AG04449 (cell line): ENCODE results near the gene MLX.
A peak's percentile ranks its signal among the peaks of the same experiment; 100 is the strongest.

Source experiments
- CTCF ChIA-PET: fragments of 350-600 bp; formaldehyde crosslinking; extraction: SDS; loops from one replicate; lab custom pipeline; 2021; ENCODE audit warnings: antibody characterized with exemption; lab: Yijun Ruan, JAX
- POLR2A ChIA-PET: fragments of 400-600, 350-600 bp; formaldehyde crosslinking; extraction: SDS; loops from one replicate; lab custom pipeline; 2020; ENCODE audit warnings: antibody characterized with exemption, inconsistent platforms; lab: Yijun Ruan, JAX
- DNase-seq: peaks from one replicate; pipeline ENCODE4 v3.0.0-alpha.2; 2010; ENCODE audit warnings: low read depth, low spot score
- H3K4me3 ChIP-seq: 2 replicates; pipeline ENCODE4 v1.5.1; 2011; ENCODE audit warnings: low read depth, mild to moderate bottlenecking, control low read depth, low read length
- CTCF ChIP-seq: IDR thresholded peaks from one replicate; pipeline ENCODE4 v1.5.1; 2011; ENCODE audit warnings: mild to moderate bottlenecking, moderate library complexity, low read length, control low read depth, inconsistent platforms; ENCODE audit not compliant: insufficient read depth; ENCODE audit errors: missing control alignments

MLX gene

GRCh38 chr17:42519546-42520491 is 47.1 kb upstream of the MLX start:
- DNase-seq, result peak; percentile 98
- CTCF ChIA-PET, result interaction anchor here (1.0 to 7.7 kb wide), 17 partner anchors 7 to 207 kb away, joined by 3 to 83 read pairs (median 7); partner anchors contain the start of gene CAVIN1
- POLR2A ChIA-PET, result interaction anchor here (0.6 to 4.9 kb wide), 15 partner anchors 10 to 244 kb away, joined by 3 to 121 read pairs (median 4); partner anchors contain the start of genes CAVIN1, NAGLU and STAT3
- peak; percentile 4 for TF ChIP-seq CTCF
- H3K4me3 ChIP-seq, result no peak overlapping the region

DNA sequence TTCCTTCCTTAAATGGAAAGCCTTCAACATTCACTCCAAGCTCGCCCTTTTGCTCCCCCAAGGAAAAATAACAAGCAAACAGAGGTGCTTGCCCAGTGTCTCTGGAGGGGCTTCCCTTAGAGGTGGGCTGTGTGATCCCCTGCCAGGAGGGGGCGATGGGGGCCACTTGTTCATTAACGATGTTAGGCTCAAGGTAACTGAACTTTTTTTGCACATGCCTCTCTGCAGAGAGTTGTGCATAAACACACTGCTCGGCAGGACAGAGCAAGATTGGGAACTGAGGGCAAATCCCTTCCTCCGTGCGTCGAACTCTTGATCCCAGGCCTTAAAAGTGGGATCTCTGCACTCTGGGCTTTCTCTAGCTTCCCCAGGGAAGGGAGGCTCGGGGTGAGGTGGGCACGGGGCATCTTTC is 46.4 kb upstream of the MLX start:
- ChIA-PET CTCF (interaction anchor here (0.7 to 7.7 kb wide), 13 partner anchors 10 to 208 kb away, joined by 3 to 83 read pairs (median 5); partner anchors contain the start of genes CAVIN1 and NAGLU), POLR2A (interaction anchor here (1.0 to 4.9 kb wide), 11 partner anchors 10 to 245 kb away, joined by 3 to 121 read pairs (median 5); partner anchors contain the start of genes CAVIN1, NAGLU and STAT3)
- TF ChIP-seq CTCF, result peak; percentile 11
- H3K4me3 ChIP-seq, result no peak overlapping the region
- no peak for DNase-seq

DNA sequence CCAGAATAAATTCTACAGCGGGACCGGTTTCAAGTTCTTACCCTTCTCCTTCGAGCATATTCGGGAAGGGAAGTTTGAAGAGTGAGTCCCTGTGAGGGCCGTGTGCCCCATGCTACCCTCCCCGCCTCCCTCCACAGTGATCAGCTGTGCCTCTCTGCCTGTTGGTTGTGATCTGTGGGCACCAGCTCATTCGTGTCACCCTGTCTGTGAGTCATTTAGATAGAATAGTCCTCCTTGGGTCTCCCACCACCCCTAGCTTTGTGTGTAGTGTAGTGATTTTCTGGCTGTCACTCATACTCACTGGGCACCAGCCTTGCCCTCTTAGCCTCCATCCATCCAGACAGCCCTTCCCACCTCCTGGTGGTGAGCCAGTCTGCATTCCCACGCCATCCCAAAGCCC is 45.9 kb upstream of the MLX start:
- no peak for DNase-seq
- no peak overlapping the region for H3K4me3 ChIP-seq
- TF ChIP-seq CTCF, result no peak
- ChIA-PET CTCF (interaction anchor here (0.7 to 7.7 kb wide), 8 partner anchors 10 to 208 kb away, joined by 4 to 83 read pairs (median 10); partner anchors contain the start of gene NAGLU), POLR2A (interaction anchor here (1.0 to 4.9 kb wide), 7 partner anchors 11 to 192 kb away, joined by 3 to 121 read pairs (median 4); partner anchors contain the start of genes CAVIN1 and NAGLU)

DNA sequence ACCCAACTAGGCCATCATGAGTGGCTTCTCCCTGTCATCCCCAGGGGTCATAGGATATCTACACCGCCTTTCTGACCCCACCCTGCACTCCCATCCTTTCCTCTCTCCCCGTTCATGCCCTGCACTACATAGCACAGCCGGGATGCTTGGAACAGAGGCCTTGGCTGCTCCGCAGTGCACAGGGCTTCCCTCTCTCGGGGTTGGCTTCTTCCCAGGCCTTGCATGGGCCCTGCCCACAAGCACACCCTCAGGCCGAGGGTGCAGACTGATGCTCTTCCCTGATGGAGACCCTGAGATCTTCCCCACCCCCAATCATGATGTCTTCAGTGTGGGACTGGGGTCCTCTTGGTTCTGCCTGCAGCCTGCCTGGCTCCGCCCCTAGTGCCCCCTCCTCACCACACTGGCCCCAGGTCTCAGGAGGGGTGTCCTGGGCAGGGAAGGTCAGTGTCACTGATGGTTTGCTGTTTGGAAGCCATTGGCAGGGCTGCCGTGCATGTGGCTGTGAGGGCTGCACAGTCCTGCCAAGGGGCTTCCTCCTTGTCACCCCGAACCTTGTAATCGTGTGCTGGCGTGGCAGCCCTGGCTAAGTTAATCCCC is 45.1 kb upstream of the MLX start:
- POLR2A ChIA-PET, result interaction anchor here (1.0 to 4.9 kb wide), 2 partner anchors 94 to 100 kb away, joined by 4 to 121 read pairs; partner anchors contain the start of gene CAVIN1
- TF ChIP-seq CTCF, result no peak
- H3K4me3 ChIP-seq, result no peak overlapping the region
- CTCF ChIA-PET, result interaction anchor here (1.6 to 7.7 kb wide), 4 partner anchors 9 to 209 kb away, joined by 3 to 83 read pairs (median 22); no protein-coding TSS in a partner anchor
- no peak for DNase-seq

GRCh38 chr17:42522263-42522790 is 44.6 kb upstream of the MLX start:
- ChIA-PET POLR2A (interaction anchor here (1.9 kb wide), 1 partner anchor 99 kb away, joined by 8 read pairs; the partner anchor contains the start of gene CAVIN1), CTCF (interaction anchor here (1.6 to 12.1 kb wide), 2 partner anchors 201 to 210 kb away, joined by 3 to 170 read pairs; no protein-coding TSS in a partner anchor)
- no peak overlapping the region for H3K4me3 ChIP-seq
- DNase-seq, result no peak
- no peak for TF ChIP-seq CTCF
